Epithelial cell of proximal tubule (primary cell): ENCODE results near the gene SPOP. TPM values are rescaled to one million over a fixed set of nuclear protein-coding genes. Genes with fewer than 3 reads are reported as not detected.
A peak's percentile ranks its signal among the peaks of the same experiment; 100 is the strongest.

ENCODE experiments used
- DNase-seq: peaks from one replicate; pipeline ENCODE4 v3.0.0-alpha.2; 2011; ENCODE audit warnings: low read depth
- H3K4me3 ChIP-seq: 2 replicates; pipeline ENCODE4 v1.5.1; 2011; ENCODE audit warnings: low read depth, mild to moderate bottlenecking, low read length
- total RNA-seq: library from RNA; depleted of rRNA; stranded (reverse); fragments of >200 nt; gene quantifications from 2 replicates; pipeline ENCODE4 v1.2.3, GENCODE V29; 2015
- TF ChIP-seq, protein P1 (sequence below): conservative IDR thresholded peaks from 2 replicates; pipeline ENCODE4 v1.5.1; 2012; ENCODE audit warnings: low read depth, mild to moderate bottlenecking, low read length

The SPOP gene
- total RNA-seq, 1 donor from 2014 or later: 26.2 TPM

- TF ChIP-seq, protein P1, sequence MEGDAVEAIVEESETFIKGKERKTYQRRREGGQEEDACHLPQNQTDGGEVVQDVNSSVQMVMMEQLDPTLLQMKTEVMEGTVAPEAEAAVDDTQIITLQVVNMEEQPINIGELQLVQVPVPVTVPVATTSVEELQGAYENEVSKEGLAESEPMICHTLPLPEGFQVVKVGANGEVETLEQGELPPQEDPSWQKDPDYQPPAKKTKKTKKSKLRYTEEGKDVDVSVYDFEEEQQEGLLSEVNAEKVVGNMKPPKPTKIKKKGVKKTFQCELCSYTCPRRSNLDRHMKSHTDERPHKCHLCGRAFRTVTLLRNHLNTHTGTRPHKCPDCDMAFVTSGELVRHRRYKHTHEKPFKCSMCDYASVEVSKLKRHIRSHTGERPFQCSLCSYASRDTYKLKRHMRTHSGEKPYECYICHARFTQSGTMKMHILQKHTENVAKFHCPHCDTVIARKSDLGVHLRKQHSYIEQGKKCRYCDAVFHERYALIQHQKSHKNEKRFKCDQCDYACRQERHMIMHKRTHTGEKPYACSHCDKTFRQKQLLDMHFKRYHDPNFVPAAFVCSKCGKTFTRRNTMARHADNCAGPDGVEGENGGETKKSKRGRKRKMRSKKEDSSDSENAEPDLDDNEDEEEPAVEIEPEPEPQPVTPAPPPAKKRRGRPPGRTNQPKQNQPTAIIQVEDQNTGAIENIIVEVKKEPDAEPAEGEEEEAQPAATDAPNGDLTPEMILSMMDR: no peak
- DNase-seq: no peak
- H3K4me3 ChIP-seq: no peak overlapping the region
Observed at GRCh38 chr17:49716668-49717364, 38.9 kb upstream of the SPOP start.

DNA sequence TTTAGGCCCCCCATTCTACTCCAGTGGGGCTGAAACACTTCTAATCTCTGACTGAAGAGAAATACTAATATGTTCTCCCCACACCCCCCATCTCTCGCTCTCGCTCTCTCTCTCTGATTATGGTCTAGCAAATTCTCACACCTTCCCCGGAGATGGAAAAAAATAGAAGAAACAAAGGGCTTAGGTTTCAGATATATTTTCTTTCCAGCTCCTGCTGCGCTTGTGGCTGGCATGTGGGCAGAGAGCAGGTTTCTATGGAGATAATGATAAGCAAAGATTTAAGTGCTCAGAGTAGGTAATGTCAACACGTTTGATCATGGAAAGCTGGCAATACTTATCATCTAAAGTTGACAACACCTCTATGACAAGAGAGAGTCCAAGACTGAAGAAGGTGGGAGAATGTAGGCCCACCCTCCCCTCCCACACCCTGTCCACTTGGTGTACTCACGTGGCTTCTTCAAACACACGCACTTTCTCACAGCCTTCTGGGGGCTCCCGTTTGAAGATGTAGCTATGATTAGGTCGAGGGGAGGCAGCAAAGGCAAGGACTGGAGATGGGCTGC, 37.9 kb upstream of the SPOP start:
- TF ChIP-seq, protein P1: no peak
- no peak for DNase-seq
- no peak overlapping the region for H3K4me3 ChIP-seq

- no peak overlapping the region for H3K4me3 ChIP-seq
- TF ChIP-seq, protein P1: no peak
- no peak for DNase-seq
Observed at GRCh38 chr17:49715216-49715615, 37.3 kb upstream of the SPOP start.

GRCh38 chr17:49708515-49709183, 30.8 kb upstream of the SPOP start:
- DNase-seq: no peak
- TF ChIP-seq, protein P1: no peak
- peak overlapping the region; percentile 87 for H3K4me3 ChIP-seq

DNA sequence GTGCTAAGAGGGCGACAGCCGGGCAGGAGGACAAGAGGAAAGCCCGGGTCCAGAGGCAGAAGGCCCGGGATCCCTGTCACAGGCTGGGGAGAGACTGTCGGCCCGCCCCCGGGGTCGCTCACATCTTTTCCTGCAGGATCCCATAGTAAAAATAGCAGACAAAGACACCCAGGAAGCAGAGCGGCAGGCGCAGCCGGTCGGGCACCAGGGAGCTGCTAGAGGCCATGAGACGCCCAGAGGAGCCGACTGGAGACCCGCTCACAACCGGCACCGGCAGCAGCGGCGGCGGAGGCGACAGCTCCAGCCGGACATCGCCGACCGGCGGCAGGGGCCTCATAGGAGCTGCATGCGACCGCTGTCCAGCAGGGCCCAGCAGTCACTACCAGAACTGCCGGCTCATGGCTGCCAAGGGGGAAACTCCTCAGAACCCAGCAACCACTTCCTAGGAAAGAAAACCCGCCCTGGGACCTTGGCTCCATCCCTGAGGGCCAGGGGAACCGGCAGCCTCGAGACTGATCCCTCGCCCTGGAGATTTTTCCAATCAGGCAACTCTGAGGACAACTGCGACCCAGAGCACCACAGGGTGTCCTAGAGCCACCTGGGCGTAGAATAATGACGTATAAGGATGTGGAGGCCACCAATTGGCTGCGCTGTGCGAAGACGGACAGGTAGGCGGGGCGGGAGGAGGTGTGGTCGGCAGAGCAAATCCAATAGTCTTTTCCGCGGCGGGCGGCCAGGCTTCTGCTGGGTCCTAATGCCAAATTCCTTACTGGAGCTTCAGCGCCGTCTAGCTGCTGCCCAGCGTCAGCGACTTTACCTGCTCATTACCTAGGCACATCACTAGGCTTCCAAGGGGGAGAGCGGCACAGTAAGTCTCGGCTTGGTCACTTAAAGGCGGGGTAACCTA, 30.0 kb upstream of the SPOP start, which contains the start of gene SLC35B1:
SLC35B1 (minus strand) TSS at position 357 of the 907 bp plus-strand sequence; CDS start at position 226, 131 bp downstream.
- peak within 1 kb of the TSS; percentile 87 for H3K4me3 ChIP-seq
- TF ChIP-seq, protein P1: peak; percentile 78
- peak; percentile 92 for DNase-seq

GRCh38 chr17:49707246-49707607, 29.3 kb upstream of the SPOP start:
- peak overlapping the region; percentile 87 for H3K4me3 ChIP-seq
- no peak for DNase-seq
- TF ChIP-seq, protein P1: no peak
